ENCODE results near the gene MAP3K14. TPM values are rescaled to one million over a fixed set of nuclear protein-coding genes. Genes with fewer than 3 reads are reported as not detected.

MAP3K14 gene
- total and polyA plus RNA-seq, 11 donors = 9.0 to 21.9 (median 11.4) TPM

- no peaks in the 10 kb centered on the region for H3K27me3 ChIP-seq
- no peak for DNase-seq
- WGBS, 4 donors = 93 to 98% (median 95%) methylated on average over 4 of the region's 4 CpGs
- ATAC-seq = no peak
- H3K9me3 ChIP-seq = no peaks in the 10 kb centered on the region
- no peak for TF ChIP-seq CTCF (IDR thresholded peaks at IDR 0.05)
- H3K36me3 ChIP-seq = no peaks in the 10 kb centered on the region
- intact Hi-C loops (cut with DNase I) = no loop called here
- peak overlapping the region in 2 of 12 donors; percentile 19 to 52 for H3K27ac ChIP-seq
- H3K4me1 ChIP-seq = peaks cover 0 to 40% (median 13%) of the 10 kb centered on the region in 12 donors
- no peak overlapping the region for H3K4me3 ChIP-seq
Observed at GRCh38 chr17:45333702-45334092, 16.9 kb upstream of the MAP3K14 start.

GRCh38 chr17:45332989-45333701 lies 16.3 kb upstream of the MAP3K14 start:
- H3K27ac ChIP-seq = peak overlapping the region in 3 of 12 donors; percentile 19 to 52 (median 34)
- no peak for DNase-seq

DNA sequence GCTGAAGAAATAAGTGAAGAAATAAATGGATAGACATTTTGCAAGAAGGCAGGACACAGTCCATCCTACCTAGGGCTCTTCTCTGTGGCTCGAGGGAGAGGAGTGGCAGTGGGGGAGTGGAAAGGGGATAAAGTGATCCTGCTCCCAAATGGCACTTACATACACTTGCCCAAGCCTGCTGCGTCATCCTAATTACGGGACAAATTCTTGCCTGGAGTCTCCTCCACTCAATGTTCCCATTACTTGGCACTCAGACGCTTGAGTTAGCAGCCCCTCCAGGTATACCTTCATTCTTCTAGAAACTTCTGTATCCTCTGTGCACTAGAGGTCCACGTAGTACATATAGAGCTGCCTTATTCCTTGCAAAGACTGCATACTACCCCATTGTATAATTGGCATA lies 15.7 kb upstream of the MAP3K14 start:
- TF ChIP-seq POLR2A (IDR thresholded peaks at IDR 0.05) (no peak), CTCF (IDR thresholded peaks at IDR 0.05) (no peak)
- Histone ChIP-seq H3K27me3 (no peaks in the 10 kb centered on the region), H3K9me3 (no peaks in the 10 kb centered on the region), H3K27ac (no peak overlapping the region), H3K36me3 (no peaks in the 10 kb centered on the region), H3K4me1 (peaks cover 0 to 31% (median 1%) of the 10 kb centered on the region in 12 donors), H3K4me3 (no peak overlapping the region)
- intact Hi-C loops (cut with DNase I) = no loop called here
- DNase-seq (no peak), ATAC-seq (no peak)
- 89 to 94% (median 92%) methylated on average over 5 of the region's 5 CpGs for WGBS, 4 donors

More at GRCh38 chr17:45332989-45333701, 16.3 kb upstream of the MAP3K14 start:
- Histone ChIP-seq H3K27me3 (no peaks in the 10 kb centered on the region), H3K4me1 (peaks cover 0 to 35% (median 8%) of the 10 kb centered on the region in 12 donors), H3K4me3 (no peak overlapping the region), H3K9me3 (no peaks in the 10 kb centered on the region), H3K36me3 (no peaks in the 10 kb centered on the region)
- TF ChIP-seq POLR2A (IDR thresholded peaks at IDR 0.05) = no peak
- no peak for TF ChIP-seq CTCF (IDR thresholded peaks at IDR 0.05)
- WGBS, 4 donors = 51 to 70% (median 59%) methylated on average over 4 of the region's 4 CpGs
- intact Hi-C loops (cut with DNase I) = no loop called here
- ATAC-seq = peak in 3 of 4 donors; percentile 24 to 43 (median 36)

- Histone ChIP-seq H3K27ac (no peak overlapping the region), H3K9me3 (no peaks in the 10 kb centered on the region), H3K4me3 (no peak overlapping the region), H3K4me1 (peaks cover 0 to 12% (median 0%) of the 10 kb centered on the region in 12 donors), H3K36me3 (no peaks in the 10 kb centered on the region), H3K27me3 (no peaks in the 10 kb centered on the region)
- DNase-seq = no peak
- 88 to 93% (median 92%) methylated on average over 7 of the region's 7 CpGs for WGBS, 4 donors
- no peak for ATAC-seq
- TF ChIP-seq POLR2A (IDR thresholded peaks at IDR 0.05) (no peak), CTCF (IDR thresholded peaks at IDR 0.05) (no peak)
- intact Hi-C loops (cut with DNase I) = loop anchor here in 2 of 10 donors (5.0 kb wide), 2 partner anchors 36 to 41 kb away; no protein-coding TSS in a partner anchor
Observed at GRCh38 chr17:45326626-45327025, 9.8 kb upstream of the MAP3K14 start.
